ENCODE measurements around the gene HOXB7. TPM values are rescaled to one million over a fixed set of nuclear protein-coding genes. Genes with fewer than 3 reads are reported as not detected.

Gene HOXB7
- total and polyA plus RNA-seq, 10 of the 15 experiments (the other 5 are each of a cell fraction or from before 2014, with no cell fraction given) = 2.8 to 7.4 (median 4.2) TPM

- TF ChIP-seq ZNF687 (IDR thresholded peaks at IDR 0.05) = no peak
- TF ChIP-seq TARDBP (IDR thresholded peaks at IDR 0.05; ENCODE audit: borderline replicate concordance) = no peak
- TF ChIP-seq IKZF2 (IDR thresholded peaks at IDR 0.05) = no peak
- no peak for TF ChIP-seq RB1 (IDR thresholded peaks at IDR 0.05; ENCODE audit: borderline replicate concordance)
- TF ChIP-seq ESRRA (IDR thresholded peaks at IDR 0.05; ENCODE audit: low read length) = no peak
- TF ChIP-seq KLF5 (IDR thresholded peaks at IDR 0.05; ENCODE audit: partially characterized antibody) = no peak
- TF ChIP-seq, protein P1, sequence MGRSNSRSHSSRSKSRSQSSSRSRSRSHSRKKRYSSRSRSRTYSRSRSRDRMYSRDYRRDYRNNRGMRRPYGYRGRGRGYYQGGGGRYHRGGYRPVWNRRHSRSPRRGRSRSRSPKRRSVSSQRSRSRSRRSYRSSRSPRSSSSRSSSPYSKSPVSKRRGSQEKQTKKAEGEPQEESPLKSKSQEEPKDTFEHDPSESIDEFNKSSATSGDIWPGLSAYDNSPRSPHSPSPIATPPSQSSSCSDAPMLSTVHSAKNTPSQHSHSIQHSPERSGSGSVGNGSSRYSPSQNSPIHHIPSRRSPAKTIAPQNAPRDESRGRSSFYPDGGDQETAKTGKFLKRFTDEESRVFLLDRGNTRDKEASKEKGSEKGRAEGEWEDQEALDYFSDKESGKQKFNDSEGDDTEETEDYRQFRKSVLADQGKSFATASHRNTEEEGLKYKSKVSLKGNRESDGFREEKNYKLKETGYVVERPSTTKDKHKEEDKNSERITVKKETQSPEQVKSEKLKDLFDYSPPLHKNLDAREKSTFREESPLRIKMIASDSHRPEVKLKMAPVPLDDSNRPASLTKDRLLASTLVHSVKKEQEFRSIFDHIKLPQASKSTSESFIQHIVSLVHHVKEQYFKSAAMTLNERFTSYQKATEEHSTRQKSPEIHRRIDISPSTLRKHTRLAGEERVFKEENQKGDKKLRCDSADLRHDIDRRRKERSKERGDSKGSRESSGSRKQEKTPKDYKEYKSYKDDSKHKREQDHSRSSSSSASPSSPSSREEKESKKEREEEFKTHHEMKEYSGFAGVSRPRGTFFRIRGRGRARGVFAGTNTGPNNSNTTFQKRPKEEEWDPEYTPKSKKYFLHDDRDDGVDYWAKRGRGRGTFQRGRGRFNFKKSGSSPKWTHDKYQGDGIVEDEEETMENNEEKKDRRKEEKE (IDR thresholded peaks at IDR 0.05) = no peak
- TF ChIP-seq ZBTB40 (IDR thresholded peaks at IDR 0.05; ENCODE audit: borderline replicate concordance) = no peak
- TF ChIP-seq, protein P2, sequence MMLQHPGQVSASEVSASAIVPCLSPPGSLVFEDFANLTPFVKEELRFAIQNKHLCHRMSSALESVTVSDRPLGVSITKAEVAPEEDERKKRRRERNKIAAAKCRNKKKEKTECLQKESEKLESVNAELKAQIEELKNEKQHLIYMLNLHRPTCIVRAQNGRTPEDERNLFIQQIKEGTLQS (IDR thresholded peaks at IDR 0.05; ENCODE audit: borderline replicate concordance, extremely low read depth, low read depth, low read length) = no peak
- TF ChIP-seq POLR2AphosphoS2 (IDR thresholded peaks at IDR 0.05; ENCODE audit: low read depth, low read length) = no peak
- no peak for TF ChIP-seq CHD1 (IDR thresholded peaks at IDR 0.05; ENCODE audit: low read depth, low read length)
- TF ChIP-seq EP300 (IDR thresholded peaks at IDR 0.05; ENCODE audit: borderline replicate concordance in 1 of 2, control insufficient read depth in 1 of 2, low read depth in 2 of 2, low read length in 2 of 2) = no peak
These were observed 43.0 kb downstream of the HOXB7 start (continued) for GRCh38 chr17:48567646-48568354.

Data from GM12878 (cell line).